ENCODE data around the gene GTF2F1.

DNA sequence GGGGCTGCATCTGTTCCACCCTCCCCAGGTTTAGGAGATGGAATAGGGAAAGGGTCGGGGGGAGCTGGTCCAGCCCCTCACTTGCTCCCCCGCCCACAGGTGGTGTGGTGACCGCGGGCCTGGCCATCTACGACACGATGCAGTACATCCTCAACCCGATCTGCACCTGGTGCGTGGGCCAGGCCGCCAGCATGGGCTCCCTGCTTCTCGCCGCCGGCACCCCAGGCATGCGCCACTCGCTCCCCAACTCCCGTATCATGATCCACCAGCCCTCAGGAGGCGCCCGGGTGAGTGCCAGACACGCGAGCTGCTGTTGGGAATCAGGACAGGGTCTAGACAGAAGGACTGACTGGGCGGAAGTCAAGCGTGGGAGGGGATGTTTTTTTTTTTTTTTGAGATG lies 28.6 kb downstream of the GTF2F1 start:
- TF ChIP-seq, protein P1, sequence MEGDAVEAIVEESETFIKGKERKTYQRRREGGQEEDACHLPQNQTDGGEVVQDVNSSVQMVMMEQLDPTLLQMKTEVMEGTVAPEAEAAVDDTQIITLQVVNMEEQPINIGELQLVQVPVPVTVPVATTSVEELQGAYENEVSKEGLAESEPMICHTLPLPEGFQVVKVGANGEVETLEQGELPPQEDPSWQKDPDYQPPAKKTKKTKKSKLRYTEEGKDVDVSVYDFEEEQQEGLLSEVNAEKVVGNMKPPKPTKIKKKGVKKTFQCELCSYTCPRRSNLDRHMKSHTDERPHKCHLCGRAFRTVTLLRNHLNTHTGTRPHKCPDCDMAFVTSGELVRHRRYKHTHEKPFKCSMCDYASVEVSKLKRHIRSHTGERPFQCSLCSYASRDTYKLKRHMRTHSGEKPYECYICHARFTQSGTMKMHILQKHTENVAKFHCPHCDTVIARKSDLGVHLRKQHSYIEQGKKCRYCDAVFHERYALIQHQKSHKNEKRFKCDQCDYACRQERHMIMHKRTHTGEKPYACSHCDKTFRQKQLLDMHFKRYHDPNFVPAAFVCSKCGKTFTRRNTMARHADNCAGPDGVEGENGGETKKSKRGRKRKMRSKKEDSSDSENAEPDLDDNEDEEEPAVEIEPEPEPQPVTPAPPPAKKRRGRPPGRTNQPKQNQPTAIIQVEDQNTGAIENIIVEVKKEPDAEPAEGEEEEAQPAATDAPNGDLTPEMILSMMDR (IDR thresholded peaks at IDR 0.05; ENCODE audit: insufficient read depth, low read length, poor library complexity, severe bottlenecking): no peak
- TF ChIP-seq EZH2phosphoT487 (conservative IDR thresholded peaks at IDR 0.05; ENCODE audit: low read length): no peak

Measured in SU-DHL-6 (cell line).